ENCODE results near the gene PGA5. TPM values are rescaled to one million over a fixed set of nuclear protein-coding genes. Genes with fewer than 3 reads are reported as not detected.

PGA5 gene
- total and polyA plus RNA-seq, 9 of the 15 experiments (the other 6 are each of a cell fraction or from before 2014, with no cell fraction given): not detected

- TF ChIP-seq, protein P1, sequence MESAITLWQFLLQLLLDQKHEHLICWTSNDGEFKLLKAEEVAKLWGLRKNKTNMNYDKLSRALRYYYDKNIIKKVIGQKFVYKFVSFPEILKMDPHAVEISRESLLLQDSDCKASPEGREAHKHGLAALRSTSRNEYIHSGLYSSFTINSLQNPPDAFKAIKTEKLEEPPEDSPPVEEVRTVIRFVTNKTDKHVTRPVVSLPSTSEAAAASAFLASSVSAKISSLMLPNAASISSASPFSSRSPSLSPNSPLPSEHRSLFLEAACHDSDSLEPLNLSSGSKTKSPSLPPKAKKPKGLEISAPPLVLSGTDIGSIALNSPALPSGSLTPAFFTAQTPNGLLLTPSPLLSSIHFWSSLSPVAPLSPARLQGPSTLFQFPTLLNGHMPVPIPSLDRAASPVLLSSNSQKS (CRISPR knock-in tag; IDR thresholded peaks at IDR 0.05): no peak
- TF ChIP-seq, protein P2, sequence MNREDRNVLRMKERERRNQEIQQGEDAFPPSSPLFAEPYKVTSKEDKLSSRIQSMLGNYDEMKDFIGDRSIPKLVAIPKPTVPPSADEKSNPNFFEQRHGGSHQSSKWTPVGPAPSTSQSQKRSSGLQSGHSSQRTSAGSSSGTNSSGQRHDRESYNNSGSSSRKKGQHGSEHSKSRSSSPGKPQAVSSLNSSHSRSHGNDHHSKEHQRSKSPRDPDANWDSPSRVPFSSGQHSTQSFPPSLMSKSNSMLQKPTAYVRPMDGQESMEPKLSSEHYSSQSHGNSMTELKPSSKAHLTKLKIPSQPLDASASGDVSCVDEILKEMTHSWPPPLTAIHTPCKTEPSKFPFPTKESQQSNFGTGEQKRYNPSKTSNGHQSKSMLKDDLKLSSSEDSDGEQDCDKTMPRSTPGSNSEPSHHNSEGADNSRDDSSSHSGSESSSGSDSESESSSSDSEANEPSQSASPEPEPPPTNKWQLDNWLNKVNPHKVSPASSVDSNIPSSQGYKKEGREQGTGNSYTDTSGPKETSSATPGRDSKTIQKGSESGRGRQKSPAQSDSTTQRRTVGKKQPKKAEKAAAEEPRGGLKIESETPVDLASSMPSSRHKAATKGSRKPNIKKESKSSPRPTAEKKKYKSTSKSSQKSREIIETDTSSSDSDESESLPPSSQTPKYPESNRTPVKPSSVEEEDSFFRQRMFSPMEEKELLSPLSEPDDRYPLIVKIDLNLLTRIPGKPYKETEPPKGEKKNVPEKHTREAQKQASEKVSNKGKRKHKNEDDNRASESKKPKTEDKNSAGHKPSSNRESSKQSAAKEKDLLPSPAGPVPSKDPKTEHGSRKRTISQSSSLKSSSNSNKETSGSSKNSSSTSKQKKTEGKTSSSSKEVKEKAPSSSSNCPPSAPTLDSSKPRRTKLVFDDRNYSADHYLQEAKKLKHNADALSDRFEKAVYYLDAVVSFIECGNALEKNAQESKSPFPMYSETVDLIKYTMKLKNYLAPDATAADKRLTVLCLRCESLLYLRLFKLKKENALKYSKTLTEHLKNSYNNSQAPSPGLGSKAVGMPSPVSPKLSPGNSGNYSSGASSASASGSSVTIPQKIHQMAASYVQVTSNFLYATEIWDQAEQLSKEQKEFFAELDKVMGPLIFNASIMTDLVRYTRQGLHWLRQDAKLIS (CRISPR knock-in tag; IDR thresholded peaks at IDR 0.05): no peak
- no peak for TF ChIP-seq ZNF232 (CRISPR knock-in tag; IDR thresholded peaks at IDR 0.05)
- TF ChIP-seq EP300 (IDR thresholded peaks at IDR 0.05; ENCODE audit: low read length): no peak
- no peak for TF ChIP-seq KAT7 (CRISPR knock-in tag; IDR thresholded peaks at IDR 0.05; ENCODE audit: borderline replicate concordance)
- no peak for TF ChIP-seq ZNF766 (CRISPR knock-in tag; conservative IDR thresholded peaks at IDR 0.05)
- no peak for TF ChIP-seq SAFB (IDR thresholded peaks at IDR 0.05; ENCODE audit: borderline replicate concordance, low read depth, low read length)
- TF ChIP-seq TAF9B (IDR thresholded peaks at IDR 0.05; ENCODE audit: partially characterized antibody): no peak
- no peak for TF ChIP-seq TCF15 (CRISPR knock-in tag; IDR thresholded peaks at IDR 0.05)
- TF ChIP-seq RB1 (IDR thresholded peaks at IDR 0.05; ENCODE audit: low read depth): no peak
- TF ChIP-seq TCF3 (CRISPR knock-in tag; IDR thresholded peaks at IDR 0.05): no peak
- TF ChIP-seq KLF1 (tag; IDR thresholded peaks at IDR 0.05): no peak
- TF ChIP-seq, protein P3, sequence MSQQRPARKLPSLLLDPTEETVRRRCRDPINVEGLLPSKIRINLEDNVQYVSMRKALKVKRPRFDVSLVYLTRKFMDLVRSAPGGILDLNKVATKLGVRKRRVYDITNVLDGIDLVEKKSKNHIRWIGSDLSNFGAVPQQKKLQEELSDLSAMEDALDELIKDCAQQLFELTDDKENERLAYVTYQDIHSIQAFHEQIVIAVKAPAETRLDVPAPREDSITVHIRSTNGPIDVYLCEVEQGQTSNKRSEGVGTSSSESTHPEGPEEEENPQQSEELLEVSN (IDR thresholded peaks at IDR 0.05; ENCODE audit: borderline replicate concordance in 1 of 2, extremely low read depth in 1 of 2, insufficient read depth in 1 of 2, insufficient read length in 1 of 2, low read depth in 1 of 2, low read length in 1 of 2, poor library complexity in 1 of 2, severe bottlenecking in 1 of 2): peak; percentile 80 to 90
- no peak for TF ChIP-seq ZNF23 (CRISPR knock-in tag; IDR thresholded peaks at IDR 0.05)
- TF ChIP-seq ARID2 (IDR thresholded peaks at IDR 0.05): no peak
- no peak for TF ChIP-seq ZNF274 (IDR thresholded peaks at IDR 0.05; ENCODE audit: borderline replicate concordance, low read depth, low read length)
- TF ChIP-seq, protein P4, sequence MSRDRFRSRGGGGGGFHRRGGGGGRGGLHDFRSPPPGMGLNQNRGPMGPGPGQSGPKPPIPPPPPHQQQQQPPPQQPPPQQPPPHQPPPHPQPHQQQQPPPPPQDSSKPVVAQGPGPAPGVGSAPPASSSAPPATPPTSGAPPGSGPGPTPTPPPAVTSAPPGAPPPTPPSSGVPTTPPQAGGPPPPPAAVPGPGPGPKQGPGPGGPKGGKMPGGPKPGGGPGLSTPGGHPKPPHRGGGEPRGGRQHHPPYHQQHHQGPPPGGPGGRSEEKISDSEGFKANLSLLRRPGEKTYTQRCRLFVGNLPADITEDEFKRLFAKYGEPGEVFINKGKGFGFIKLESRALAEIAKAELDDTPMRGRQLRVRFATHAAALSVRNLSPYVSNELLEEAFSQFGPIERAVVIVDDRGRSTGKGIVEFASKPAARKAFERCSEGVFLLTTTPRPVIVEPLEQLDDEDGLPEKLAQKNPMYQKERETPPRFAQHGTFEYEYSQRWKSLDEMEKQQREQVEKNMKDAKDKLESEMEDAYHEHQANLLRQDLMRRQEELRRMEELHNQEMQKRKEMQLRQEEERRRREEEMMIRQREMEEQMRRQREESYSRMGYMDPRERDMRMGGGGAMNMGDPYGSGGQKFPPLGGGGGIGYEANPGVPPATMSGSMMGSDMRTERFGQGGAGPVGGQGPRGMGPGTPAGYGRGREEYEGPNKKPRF (IDR thresholded peaks at IDR 0.05; ENCODE audit: low read depth, low read length): no peak
- no peak for TF ChIP-seq MXI1 (IDR thresholded peaks at IDR 0.05; ENCODE audit: low read depth, low read length)
- TF ChIP-seq ZNF253 (CRISPR knock-in tag; conservative IDR thresholded peaks at IDR 0.05): no peak
- no peak for TF ChIP-seq SMAD1 (IDR thresholded peaks at IDR 0.05; ENCODE audit: low read depth, low read length, partially characterized antibody)
These were observed 40.7 kb downstream of the PGA5 start (continued) for GRCh38 chr11:61281581-61282250.

Data from K562 (cell line).